SW480 (cell line): ENCODE results near the gene PLXNA1.

ENCODE experiments used
- DNase-seq: peaks from one replicate; pipeline ENCODE4 v3.0.0-alpha.2; 2016; ENCODE audit warnings: low spot score

Gene PLXNA1

DNA sequence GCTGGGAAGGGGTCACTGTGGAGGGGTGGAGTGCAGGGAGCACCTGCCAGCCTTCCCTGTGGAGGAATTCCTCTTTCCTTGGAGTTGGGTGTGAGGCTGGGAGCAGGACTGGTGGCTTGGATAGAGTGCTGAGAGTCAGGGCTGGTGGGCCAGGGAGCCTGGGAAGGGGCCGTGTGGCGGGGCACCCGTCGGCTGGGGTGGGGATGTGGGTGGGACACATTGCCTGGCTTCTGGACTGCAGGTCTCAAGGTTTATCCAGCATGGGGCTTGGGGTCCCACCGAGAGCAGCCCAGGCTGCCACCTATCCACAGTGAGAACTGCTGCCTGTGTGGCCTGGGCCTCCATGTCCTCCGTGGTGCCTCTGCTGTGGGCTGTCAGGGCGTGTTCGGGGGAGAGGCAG lies 4.7 kb downstream of the PLXNA1 start:
- no peak for DNase-seq

GRCh38 chr3:126988451-126989021 lies 5.6 kb downstream of the PLXNA1 start:
- no peak for DNase-seq

GRCh38 chr3:126989316-126990023 lies 6.6 kb downstream of the PLXNA1 start:
- no peak for DNase-seq

DNA sequence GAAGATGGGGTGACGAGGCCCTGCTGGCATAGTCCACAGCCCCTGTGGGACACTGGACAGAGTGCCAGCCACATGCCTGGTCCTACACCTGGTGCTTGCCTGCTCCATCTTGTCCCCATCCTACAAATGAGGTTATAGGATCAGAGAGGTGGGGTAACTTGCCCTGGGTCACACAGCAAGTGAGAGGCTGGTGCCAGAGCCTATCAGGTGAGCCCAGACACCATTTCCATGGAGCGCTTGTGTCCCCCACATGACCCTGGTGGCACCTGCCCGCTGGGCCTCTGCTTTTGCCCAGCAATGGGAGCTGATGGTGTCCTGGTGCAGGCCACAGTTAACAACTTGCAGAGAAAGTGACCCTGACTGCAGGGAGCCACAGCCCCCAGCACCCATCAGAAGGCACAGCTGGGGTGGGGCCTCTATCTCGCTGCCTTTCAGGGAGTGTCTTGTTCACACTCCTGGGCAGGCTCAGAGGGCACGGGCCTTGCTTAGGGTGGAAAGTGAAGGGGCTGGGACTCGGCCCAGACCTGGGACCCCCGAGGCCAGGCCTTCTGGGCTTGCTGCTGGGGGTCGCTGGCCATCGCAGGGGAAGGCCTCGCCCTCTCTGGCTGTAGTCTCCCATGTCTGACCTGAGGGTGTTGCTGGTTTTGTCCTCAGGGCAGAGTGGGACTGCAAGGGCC lies 7.2 kb downstream of the PLXNA1 start:
- DNase-seq = no peak

DNA sequence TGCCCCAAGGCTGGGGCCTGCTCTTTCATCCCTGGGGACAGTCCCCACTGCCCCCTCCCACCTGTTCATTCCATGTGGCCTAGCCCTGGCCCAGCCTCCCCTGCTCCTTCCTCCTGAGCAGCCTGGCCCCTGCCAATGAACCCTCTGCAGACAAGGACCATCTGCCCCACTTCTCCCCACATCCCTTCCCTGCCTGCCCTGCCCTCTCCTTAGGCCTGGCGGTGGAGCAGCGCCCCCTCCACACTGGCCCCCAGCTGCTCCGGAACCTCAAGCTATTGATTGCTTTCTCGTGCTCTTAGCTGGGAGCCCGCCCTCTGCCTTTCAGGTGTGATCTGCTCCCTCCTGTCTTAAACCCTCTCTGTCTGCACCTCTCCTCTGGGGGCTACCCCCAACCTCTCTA lies 8.0 kb downstream of the PLXNA1 start:
- DNase-seq = no peak

DNA sequence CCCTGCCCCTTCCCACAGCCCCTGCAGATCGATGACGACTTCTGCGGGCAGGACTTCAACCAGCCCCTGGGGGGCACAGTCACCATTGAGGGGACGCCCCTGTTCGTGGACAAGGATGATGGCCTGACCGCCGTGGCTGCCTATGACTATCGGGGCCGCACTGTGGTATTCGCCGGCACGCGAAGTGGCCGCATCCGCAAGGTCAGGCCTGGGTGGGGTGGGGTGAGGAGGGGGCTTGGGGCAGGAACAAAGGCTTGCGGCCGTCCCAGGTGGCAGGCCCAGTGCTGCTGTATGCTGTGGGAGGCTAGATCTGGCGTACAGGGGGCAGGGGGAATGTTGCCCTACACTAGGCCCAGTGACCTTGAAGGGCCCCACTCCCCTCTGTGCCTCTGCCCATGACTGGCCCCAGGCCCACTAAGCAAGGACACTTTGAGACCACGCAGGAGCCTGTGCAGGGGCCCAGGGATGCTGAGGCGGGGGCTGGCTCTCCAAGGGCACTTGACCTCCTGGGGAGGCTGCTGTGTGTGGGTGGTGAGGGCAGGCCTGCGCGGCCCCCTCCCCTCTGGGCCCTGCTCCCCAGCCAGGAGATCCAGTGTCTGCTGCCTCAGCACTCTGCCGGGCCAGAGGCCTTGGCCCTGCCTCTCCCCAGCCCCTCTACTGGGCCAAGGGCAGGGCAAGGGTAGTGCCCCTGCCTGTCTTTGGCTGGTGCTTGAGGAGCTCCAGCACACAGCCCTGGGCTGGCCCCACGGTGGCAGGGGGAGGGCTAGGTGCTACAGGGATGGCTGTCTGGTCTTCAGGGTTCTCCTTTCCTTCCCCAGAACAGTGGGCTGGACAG lies 8.7 kb downstream of the PLXNA1 start:
- DNase-seq = no peak

- no peak for DNase-seq
These were observed 9.3 kb downstream of the PLXNA1 start for GRCh38 chr3:126992216-126992615.

- DNase-seq = no peak
These were observed 9.9 kb downstream of the PLXNA1 start for GRCh38 chr3:126992776-126993175.

DNA sequence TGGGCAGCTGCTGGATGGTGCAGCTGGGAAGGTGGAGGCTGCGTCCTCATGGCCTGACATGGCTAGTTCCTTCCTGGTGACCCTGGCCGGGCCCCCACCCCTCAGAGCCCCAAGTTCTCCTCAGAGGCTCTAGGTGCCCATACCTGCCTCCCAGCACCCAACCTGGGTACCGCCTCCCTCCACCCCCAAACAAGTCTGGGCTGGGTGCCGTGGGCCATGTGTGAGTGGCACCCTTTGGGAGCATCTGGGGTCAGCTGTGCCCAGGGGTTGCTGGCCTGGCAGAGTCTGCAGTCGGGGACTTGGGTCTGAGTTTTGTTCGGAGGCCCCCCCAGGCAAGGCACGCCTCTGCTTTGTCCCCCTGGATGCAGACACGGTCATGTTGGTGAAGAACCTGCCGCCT lies 10.5 kb downstream of the PLXNA1 start:
- DNase-seq = no peak

GRCh38 chr3:126994661-126995245 lies 11.8 kb downstream of the PLXNA1 start:
- DNase-seq = no peak

DNA sequence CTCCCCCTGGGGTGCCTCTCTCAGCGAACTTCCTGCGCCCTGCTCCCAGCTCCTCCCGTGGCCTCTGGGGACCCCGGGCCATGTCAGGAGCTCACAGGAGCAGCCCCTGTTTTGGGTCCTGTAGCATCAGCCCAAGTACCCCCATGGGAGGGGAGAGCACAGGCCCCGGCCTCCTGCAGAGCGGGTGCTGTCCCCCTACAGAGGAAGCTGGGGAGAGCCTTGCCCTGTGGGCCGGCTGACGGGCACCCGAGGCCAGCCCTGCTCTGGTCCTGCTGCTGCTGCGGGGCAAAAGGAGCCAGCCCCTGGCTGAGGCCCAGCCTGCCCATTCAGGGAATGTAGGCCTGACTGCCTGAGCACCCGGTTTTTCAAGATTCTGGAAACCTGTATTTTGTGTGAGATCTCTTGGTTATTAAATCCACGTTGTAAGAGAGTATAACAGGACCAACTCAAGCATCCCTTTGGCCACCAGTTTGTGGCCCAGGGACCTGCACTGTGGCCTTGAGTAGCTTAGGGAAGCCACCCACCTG lies 12.4 kb downstream of the PLXNA1 start:
- no peak for DNase-seq

DNA sequence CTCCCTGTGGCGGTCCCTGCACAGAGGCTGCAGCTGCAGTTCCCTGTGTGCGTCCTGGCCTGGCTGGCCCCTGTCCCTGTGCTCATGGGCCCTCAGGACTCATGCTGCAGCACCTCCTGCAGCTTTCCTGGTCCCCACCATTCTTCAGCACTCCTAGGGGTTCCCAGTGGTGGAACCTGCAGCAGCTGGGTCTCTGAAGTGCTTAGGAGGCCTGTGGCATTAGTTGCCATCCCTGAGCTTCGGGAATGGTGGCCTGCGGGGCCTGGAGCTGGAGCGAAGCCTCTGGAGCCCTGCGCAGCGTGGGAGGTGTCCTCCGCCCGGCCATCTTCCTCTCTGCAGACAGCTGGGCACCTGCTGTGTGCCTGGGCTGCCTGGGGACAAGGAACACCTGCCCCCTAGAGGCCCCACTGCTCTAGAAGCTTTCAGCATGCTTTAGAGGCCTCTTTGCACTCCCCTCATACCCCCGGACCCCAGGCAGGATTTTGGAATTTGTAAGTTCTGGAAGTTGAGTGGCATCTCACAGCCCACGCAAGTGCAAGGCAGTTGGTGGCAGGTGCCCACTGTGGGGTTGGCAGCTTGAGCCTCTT lies 13.1 kb downstream of the PLXNA1 start:
- DNase-seq = no peak

- no peak for DNase-seq
These were observed 14.0 kb downstream of the PLXNA1 start for GRCh38 chr3:126996905-126997304.

DNA sequence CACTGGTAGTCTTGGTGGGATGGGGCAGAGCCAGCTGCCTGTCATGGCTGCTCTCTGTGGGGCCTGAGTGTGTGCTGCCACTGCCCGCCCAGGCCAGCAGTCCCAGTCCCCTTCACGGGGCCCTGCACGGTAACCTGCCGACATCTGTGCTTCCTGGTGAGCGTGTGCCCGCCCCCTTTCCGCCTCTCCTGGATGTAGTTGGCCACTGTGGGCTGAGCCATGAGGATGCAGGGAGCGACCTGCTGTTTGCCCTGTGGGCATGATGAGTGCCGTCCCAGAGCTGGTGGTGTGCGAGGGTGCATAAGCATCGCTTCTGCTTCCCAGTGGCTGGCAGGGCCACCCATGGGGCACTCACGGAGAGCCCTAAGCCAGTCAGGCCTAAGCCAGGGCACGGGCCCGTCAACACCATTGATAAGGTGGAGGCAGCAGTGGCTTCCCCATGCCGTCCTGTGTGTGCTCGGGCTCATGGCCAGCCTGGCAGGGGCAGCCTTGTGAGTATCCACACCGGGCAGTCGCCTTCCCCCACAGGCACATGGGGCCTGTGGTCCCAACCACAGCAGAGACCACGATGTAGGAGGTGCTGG lies 14.6 kb downstream of the PLXNA1 start:
- DNase-seq = no peak

DNA sequence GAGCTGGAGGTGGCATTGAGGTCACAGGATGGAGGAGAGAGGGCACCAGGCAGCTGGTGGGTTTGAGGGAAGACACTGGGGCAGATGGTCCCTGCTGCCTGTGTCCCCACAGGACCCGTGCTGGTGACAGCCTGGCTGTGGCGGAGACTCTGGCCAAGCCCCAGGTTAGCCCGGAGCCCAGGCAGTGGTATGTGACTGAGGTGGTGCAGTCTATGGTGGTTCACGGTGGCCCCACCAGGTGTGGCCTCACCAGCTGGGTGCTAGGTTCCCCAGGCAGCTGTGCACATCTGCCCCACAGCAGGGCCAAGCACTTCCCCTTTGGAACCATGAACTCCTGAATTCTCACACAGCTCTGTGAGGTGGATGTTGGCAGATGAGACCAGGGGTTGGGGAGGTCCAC lies 15.4 kb downstream of the PLXNA1 start:
- no peak for DNase-seq

GRCh38 chr3:126998728-126999127 lies 15.8 kb downstream of the PLXNA1 start:
- no peak for DNase-seq

DNA sequence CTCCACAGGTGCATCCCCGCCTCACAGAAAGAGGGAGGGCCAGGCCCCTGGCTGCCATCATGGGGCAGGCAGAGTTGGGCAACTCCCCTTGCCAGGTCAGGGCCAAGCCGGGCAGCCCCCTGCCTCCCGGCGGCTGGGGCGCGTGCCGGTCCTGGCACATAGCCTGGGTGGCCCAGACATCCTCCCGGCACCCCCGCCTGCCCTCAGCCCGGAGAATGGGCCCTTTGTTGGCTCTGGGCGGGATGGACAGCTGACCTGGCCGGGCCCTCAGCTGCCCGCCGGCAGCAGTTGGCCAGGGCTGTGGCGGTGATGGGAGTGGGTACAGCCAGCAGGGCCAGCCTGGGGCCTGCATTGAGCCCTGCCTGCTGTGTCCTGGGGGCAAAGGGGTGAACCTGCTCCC lies 16.5 kb downstream of the PLXNA1 start:
- no peak for DNase-seq

GRCh38 chr3:127000119-127000518 lies 17.2 kb downstream of the PLXNA1 start:
- DNase-seq = no peak

DNA sequence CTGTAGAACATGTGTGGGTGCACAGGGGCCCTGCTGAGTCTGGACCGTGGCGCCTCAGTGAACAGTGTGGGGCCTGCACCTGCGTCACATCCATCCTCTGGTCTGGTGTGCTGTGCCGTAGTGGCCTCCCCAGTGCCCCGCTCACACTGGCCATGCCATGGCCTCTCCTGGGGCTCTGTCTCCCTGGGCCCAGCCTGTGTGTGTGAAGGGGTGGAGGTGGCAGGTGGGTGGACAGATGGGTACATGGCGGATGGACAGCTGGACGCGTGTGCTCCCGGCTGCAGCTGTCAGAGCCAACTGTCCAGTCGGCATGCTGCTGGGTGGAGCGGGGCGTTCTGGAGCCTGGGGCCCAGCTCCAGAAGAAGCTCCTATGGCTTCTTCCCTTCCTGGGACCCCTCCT lies 17.8 kb downstream of the PLXNA1 start:
- no peak for DNase-seq

DNA sequence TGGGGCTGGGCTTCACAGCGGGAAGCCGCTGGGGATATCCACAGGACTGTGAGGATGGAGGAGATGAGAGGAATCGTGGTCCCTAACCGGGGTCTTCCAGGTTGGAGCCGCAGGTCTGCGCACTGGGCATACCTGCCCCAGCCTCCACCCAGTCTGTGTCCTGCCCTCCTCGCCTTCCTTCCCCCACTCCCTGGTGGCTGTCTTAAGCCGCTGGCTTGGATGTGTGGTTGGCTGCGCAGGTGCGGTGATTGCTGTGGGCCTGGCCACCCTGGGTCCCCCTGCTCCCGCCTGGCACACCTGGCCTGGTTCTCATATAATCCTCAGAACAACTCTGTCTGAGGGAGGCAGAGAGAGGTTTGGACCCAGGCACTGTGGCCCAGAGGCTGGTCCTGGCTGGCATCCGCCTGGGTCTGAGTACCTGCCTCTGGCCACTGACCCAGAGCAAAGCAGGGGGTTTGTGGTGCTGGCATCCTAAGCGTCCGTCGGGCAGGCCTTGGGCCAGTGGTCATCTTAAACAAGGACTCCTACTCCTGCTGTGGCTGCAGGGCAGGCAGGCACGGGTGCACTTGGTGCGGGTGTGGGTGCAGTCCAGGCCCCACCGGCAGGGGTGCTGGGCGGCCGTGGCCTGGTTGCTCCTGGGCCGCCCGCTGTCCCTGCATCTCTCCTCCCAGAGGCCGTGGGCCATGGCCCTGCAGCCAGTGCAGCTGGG lies 18.7 kb downstream of the PLXNA1 start:
- no peak for DNase-seq
